GM23338 (cell line): ENCODE results near the gene KRTAP10-10. TPM values are rescaled to one million over a fixed set of nuclear protein-coding genes. Genes with fewer than 3 reads are reported as not detected.

ENCODE experiments used
- ATAC-seq: fragments of 200-7000 bp; cut with Tn5 transposase; 3 replicates; pipeline ENCODE4 v1.9.1; 2020
- DNase-seq: peaks from one replicate; pipeline ENCODE4 v3.0.0-alpha.2; 2015; ENCODE audit warnings: low spot score
- H2AFZ ChIP-seq: fragments of 200-600 bp; sonication (generic); 2 replicates; pipeline ENCODE4 v1.8.0; 2016; ENCODE audit warnings: antibody characterized with exemption, mild to moderate bottlenecking, moderate library complexity
- H3F3A ChIP-seq: fragments of 200-600 bp; sonication (generic); replicated peaks from 2 replicates; pipeline ENCODE4 v1.8.0; 2017; ENCODE audit warnings: antibody characterized with exemption, mixed run types, low read depth
- H3K27ac ChIP-seq: fragments of 200-600 bp; sonication (generic); 2 replicates; pipeline ENCODE4 v1.6.1; 2016; ENCODE audit warnings: low read depth
- H3K27me3 ChIP-seq: fragments of 200-600 bp; sonication (generic); 2 replicates; pipeline ENCODE4 v1.8.0; 2016; ENCODE audit warnings: mild to moderate bottlenecking, mixed run types, moderate library complexity; ENCODE audit not compliant: insufficient read depth
- H3K36me3 ChIP-seq: fragments of 200-600 bp; sonication (generic); 2 replicates; pipeline ENCODE4 v1.8.0; 2016; ENCODE audit warnings: mild to moderate bottlenecking; ENCODE audit not compliant: insufficient read depth
- H3K4me1 ChIP-seq: fragments of 200-600 bp; sonication (generic); 2 replicates; pipeline ENCODE4 v1.8.0; 2016; ENCODE audit warnings: mild to moderate bottlenecking, moderate library complexity; ENCODE audit not compliant: insufficient read depth
- H3K4me2 ChIP-seq: fragments of 200-600 bp; sonication (generic); 2 replicates; pipeline ENCODE4 v1.7.1; 2017; ENCODE audit warnings: mixed run types
- H3K4me3 ChIP-seq: fragments of 200-600 bp; sonication (generic); 2 replicates; pipeline ENCODE4 v1.6.1; 2016; ENCODE audit warnings: mixed run types
- H3K79me2 ChIP-seq: fragments of 200-600 bp; sonication (generic); replicated peaks from 2 replicates; pipeline ENCODE4 v1.8.0; 2017; ENCODE audit warnings: mild to moderate bottlenecking; ENCODE audit not compliant: insufficient read depth
- H3K9me2 ChIP-seq: fragments of 200-600 bp; sonication (generic); 2 replicates; pipeline ENCODE4 v1.8.0; 2017; ENCODE audit not compliant: insufficient read depth
- H4K20me1 ChIP-seq: fragments of 200-600 bp; sonication (generic); replicated peaks from 2 replicates; pipeline ENCODE4 v1.8.0; 2017; ENCODE audit warnings: mild to moderate bottlenecking; ENCODE audit not compliant: insufficient read depth
- H3K27ac Mint-ChIP-seq: 2 replicates; pipeline ENCODE4 v1.8.0; 2020; ENCODE audit warnings: inconsistent platforms, mild to moderate bottlenecking, moderate library complexity, mixed read lengths
- H3K27me3 Mint-ChIP-seq: 3 replicates; pipeline ENCODE4 v1.8.0; 2022; ENCODE audit warnings: low read depth, mild to moderate bottlenecking, moderate library complexity, mixed read lengths, inconsistent platforms; ENCODE audit not compliant: insufficient read depth, poor library complexity
- H3K36me3 Mint-ChIP-seq: 3 replicates; pipeline ENCODE4 v1.8.0; 2021; ENCODE audit warnings: low read depth, mild to moderate bottlenecking, inconsistent platforms, moderate library complexity, mixed read lengths
- H3K4me1 Mint-ChIP-seq: 3 replicates; pipeline ENCODE4 v1.8.0; 2020; ENCODE audit warnings: mild to moderate bottlenecking, inconsistent platforms, mixed read lengths
- H3K4me3 Mint-ChIP-seq: 3 replicates; pipeline ENCODE4 v1.8.0; 2021; ENCODE audit warnings: moderate library complexity, mild to moderate bottlenecking, inconsistent platforms, mixed read lengths
- H3K9me3 Mint-ChIP-seq: 3 replicates; pipeline ENCODE4 v1.8.0; 2020; ENCODE audit warnings: moderate library complexity, mild to moderate bottlenecking, inconsistent platforms, mixed read lengths
- CREB1 ChIP-seq: fragments of 250-450 bp; sonication (Bioruptor Pico); IDR thresholded peaks from 2 replicates; pipeline ENCODE4 v1.5.0; 2020; ENCODE audit warnings: low read depth, mild to moderate bottlenecking, moderate library complexity
- EZH2 ChIP-seq: fragments of 200-600 bp; sonication (generic); IDR thresholded peaks from one replicate; pipeline ENCODE4 v1.8.0; 2017; ENCODE audit warnings: antibody characterized with exemption, mild to moderate bottlenecking, low read depth; ENCODE audit not compliant: unreplicated experiment
- JUNB ChIP-seq: IDR thresholded peaks from one replicate; pipeline ENCODE4 v1.6.1; 2016; ENCODE audit warnings: antibody characterized with exemption; ENCODE audit not compliant: unreplicated experiment
- NANOG ChIP-seq: IDR thresholded peaks from 2 replicates; pipeline ENCODE4 v1.6.1; 2016; ENCODE audit warnings: antibody characterized with exemption, borderline replicate concordance
- POLR2AphosphoS5 ChIP-seq: IDR thresholded peaks from 2 replicates; pipeline ENCODE4 v1.6.1; 2016; ENCODE audit warnings: antibody characterized with exemption, low read depth
- REST ChIP-seq: IDR thresholded peaks from one replicate; pipeline ENCODE4 v1.6.1; 2018; ENCODE audit warnings: antibody characterized with exemption; ENCODE audit not compliant: unreplicated experiment
- STAT1 ChIP-seq: IDR thresholded peaks from one replicate; pipeline ENCODE4 v1.6.1; 2016; ENCODE audit warnings: antibody characterized with exemption; ENCODE audit not compliant: unreplicated experiment
- ZNF114 ChIP-seq: fragments of 250-450 bp; sonication (Bioruptor Pico); IDR thresholded peaks from 2 replicates; pipeline ENCODE4 v1.5.0; 2020; ENCODE audit warnings: mild to moderate bottlenecking, moderate library complexity
- ZNF331 ChIP-seq: fragments of 250-450 bp; sonication (Bioruptor Pico); IDR thresholded peaks from 2 replicates; pipeline ENCODE4 v1.5.0; 2020; ENCODE audit warnings: low read depth, mild to moderate bottlenecking, moderate library complexity
- ZNF462 ChIP-seq: fragments of 250-450 bp; sonication (Bioruptor Pico); IDR thresholded peaks from 2 replicates; pipeline ENCODE4 v1.5.0; 2020; ENCODE audit warnings: mild to moderate bottlenecking, moderate library complexity
- polyA plus RNA-seq: library from polyadenylated mRNA; unstranded; fragments of >200 nt; fragmentation: Nextera tagmentation; extraction: Ambion mirVana; gene quantifications from 2 replicates; pipeline ENCODE4 v1.2.1, GENCODE V29; 2016
- total RNA-seq: library from RNA; depleted of rRNA; stranded (reverse); fragments of >200 nt; shearing (Covaris generic); gene quantifications from 2 replicates; pipeline ENCODE4 v1.2.3, GENCODE V29; 2014
- TF ChIP-seq, protein P1 (sequence below): IDR thresholded peaks from 2 replicates; pipeline ENCODE4 v1.6.1; 2016; ENCODE audit warnings: antibody characterized with exemption
- TF ChIP-seq, protein P2 (sequence below), 2 experiments: fragments of 200-600 bp in 1 of 2; sonication (generic) in 1 of 2; conservative IDR thresholded peaks; 2 replicates each; pipeline versions ENCODE4 v1.5.1 to v1.6.1; 2016 to 2017; ENCODE audit warnings: antibody characterized with exemption in 2 of 2, low read depth in 2 of 2, mild to moderate bottlenecking in 2 of 2, moderate library complexity in 1 of 2

The KRTAP10-10 gene
- total and polyA plus RNA-seq, 2 experiments from 2014 or later: not detected

DNA sequence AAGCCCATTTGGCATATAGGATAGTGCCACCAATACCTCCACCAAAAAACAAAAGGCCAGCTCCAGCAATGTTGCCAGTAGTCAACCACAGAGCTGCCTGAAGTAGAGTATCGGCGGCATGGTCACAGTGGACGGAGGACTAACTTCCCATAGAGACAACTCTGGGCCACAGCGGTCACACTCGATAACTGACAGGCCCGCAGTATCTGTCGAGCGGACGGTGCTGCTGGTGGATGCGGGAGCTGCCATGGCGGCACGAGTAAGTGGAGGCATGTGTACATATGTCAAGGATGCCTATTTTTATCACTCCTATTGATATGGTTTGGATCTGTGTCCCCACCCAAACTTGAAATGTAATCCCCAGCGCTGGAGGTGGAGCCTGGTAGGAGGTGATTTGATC lies 40.7 kb downstream of the KRTAP10-10 start (continued):
- TF ChIP-seq, protein P1, sequence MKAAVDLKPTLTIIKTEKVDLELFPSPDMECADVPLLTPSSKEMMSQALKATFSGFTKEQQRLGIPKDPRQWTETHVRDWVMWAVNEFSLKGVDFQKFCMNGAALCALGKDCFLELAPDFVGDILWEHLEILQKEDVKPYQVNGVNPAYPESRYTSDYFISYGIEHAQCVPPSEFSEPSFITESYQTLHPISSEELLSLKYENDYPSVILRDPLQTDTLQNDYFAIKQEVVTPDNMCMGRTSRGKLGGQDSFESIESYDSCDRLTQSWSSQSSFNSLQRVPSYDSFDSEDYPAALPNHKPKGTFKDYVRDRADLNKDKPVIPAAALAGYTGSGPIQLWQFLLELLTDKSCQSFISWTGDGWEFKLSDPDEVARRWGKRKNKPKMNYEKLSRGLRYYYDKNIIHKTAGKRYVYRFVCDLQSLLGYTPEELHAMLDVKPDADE: no peak

- no peaks in the 10 kb centered on the region for H3K27me3 ChIP-seq
- no peaks in the 10 kb centered on the region; the same call in 1 of the 2 replicates for H3K9me2 ChIP-seq
- ATAC-seq (no peak), DNase-seq (no peak)
- no peaks in the 10 kb centered on the region for H3K79me2 ChIP-seq
- H3K4me2 ChIP-seq: no peak overlapping the region
- Mint-ChIP-seq H3K36me3 (no peaks in the 10 kb centered on the region), H3K27me3 (peaks cover 3% of the 10 kb centered on the region), H3K27ac (no peak overlapping the region), H3K9me3 (no peaks in the 10 kb centered on the region; the same call in 2 of the 3 replicates), H3K4me3 (no peak overlapping the region), H3K4me1 (peaks cover 5% of the 10 kb centered on the region)
- H3K36me3 ChIP-seq: no peaks in the 10 kb centered on the region
- no peak overlapping the region for H3K27ac ChIP-seq
- no peaks in the 10 kb centered on the region for H4K20me1 ChIP-seq
- H2AFZ ChIP-seq: no peak overlapping the region
- H3F3A ChIP-seq: no peaks in the 10 kb centered on the region
- no peaks in the 10 kb centered on the region for H3K4me1 ChIP-seq
- no peak overlapping the region for H3K4me3 ChIP-seq
- TF ChIP-seq STAT1 (no peak), CREB1 (CRISPR knock-in tag) (no peak), ZNF331 (no peak), POLR2AphosphoS5 (no peak), JUNB (no peak), REST (no peak), ZNF462 (CRISPR knock-in tag) (no peak), NANOG (no peak), ZNF114 (CRISPR knock-in tag) (no peak), EZH2 (no peak)
- TF ChIP-seq, protein P2, sequence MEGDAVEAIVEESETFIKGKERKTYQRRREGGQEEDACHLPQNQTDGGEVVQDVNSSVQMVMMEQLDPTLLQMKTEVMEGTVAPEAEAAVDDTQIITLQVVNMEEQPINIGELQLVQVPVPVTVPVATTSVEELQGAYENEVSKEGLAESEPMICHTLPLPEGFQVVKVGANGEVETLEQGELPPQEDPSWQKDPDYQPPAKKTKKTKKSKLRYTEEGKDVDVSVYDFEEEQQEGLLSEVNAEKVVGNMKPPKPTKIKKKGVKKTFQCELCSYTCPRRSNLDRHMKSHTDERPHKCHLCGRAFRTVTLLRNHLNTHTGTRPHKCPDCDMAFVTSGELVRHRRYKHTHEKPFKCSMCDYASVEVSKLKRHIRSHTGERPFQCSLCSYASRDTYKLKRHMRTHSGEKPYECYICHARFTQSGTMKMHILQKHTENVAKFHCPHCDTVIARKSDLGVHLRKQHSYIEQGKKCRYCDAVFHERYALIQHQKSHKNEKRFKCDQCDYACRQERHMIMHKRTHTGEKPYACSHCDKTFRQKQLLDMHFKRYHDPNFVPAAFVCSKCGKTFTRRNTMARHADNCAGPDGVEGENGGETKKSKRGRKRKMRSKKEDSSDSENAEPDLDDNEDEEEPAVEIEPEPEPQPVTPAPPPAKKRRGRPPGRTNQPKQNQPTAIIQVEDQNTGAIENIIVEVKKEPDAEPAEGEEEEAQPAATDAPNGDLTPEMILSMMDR (conservative IDR thresholded peaks at IDR 0.05; ENCODE audit: low read depth in 2 of 2): no peak
- TF ChIP-seq, protein P1: no peak
These were observed 44.0 kb downstream of the KRTAP10-10 start for GRCh38 chr21:44681152-44681551.
